ENCODE results near the gene RGS14.
A peak's percentile ranks its signal among the peaks of the same experiment; 100 is the strongest.
"Not testable (repeated sequence)": the region's sequence is repeated elsewhere in the genome, so short reads cannot be mapped to it uniquely, and the experiment has no call there.

The RGS14 gene

DNA sequence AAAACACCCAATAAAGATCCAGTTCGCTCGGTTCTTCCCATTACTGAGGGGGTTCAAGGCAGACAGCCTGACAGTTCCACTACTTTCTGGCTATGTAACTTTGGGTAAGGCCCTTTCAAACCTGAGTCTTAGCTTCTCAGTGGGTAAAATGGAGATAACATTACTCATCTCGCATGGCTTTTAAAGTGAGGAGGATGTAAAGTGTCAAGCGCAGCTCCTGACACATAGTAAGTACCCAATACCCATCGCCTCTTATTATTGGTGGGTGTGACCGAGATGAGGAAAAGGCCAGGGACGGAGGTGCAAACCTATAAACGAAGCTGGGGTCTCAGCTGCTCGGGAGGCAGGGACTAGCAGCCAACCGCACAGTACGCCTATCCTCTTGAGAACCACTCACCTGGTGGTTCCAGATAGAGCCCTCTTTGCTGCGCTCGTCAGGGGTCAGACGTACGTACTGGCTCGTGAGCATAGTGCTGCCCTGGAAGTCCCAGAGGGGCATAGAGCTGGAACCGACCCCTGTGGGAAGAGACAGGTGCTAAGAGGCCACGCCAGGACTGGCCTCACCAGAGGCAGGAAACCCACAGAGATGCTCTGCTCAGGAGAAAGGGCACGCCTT is 6.8 kb upstream of the RGS14 start:
- DNase-seq = no peak

DNA sequence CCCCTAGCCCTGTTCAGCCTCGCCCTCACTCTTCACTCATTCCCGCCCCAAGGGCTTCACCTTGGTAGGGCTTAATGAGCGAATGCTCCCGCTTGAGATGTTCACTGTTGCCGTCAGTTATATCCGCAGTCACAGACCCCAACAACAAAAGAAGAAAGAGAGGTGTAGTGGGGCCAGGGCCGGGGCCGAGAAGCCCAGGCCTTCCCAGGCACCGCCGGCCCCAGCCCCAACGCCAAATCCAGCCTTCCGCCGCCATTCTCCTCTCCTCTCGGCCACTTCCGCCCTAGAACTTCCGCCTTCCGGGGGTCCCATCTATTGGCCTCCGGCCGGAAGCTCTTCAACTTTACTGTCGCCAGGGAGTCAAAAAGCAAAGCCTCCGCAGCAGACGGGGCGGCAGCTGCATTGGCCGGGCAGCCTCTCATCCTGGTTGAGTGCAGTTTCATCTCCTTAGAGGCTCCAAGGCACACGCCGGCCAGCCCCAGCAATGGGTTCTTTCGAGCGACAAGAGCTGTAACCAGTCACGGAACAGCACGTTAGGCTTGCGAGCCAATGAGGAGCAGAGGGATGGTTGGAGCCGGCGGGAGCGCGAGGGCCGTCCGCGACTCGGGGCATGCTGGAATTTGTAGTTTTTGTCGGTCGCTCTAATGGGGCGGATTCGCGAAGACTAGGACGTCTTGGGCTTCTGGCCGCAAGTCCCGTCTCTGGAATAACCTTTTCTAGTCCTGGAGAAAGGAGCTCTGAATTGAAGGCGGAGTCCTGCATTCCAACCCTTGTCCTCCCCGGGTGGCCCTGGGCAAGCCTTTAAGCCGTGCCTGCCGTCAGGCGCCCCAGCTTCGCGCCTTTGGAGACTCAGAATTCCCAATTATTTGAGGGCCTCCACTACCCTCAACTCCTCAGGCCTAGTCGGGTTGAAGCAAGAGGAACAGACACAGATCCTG is 6.1 kb upstream of the RGS14 start, which contains the start of gene LMAN2:
LMAN2 (minus strand) TSS at position 277 of the 938 bp plus-strand sequence; CDS start at position 256, 21 bp downstream.
- peak; percentile 83 to 89 for DNase-seq

DNA sequence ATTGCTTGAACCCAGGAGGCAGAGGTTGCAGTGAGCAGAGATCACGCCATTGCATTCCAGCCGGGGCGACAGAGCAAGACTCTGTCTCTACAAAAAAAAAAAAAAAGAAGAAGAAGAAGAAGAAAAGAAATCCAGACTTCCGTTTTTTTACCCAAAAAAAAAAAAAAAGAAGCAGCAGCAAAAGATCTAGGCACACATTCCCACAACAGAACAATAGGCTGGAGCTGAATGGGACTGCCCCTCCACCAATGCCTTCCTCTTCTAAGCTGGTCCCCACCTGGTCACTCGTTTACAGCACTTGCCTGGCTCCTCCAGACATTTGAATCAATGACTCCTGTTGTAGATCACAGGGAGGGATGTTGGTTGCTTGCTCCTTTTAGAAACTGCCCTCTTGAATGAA is 4.6 kb upstream of the RGS14 start:
- DNase-seq = no peak

DNA sequence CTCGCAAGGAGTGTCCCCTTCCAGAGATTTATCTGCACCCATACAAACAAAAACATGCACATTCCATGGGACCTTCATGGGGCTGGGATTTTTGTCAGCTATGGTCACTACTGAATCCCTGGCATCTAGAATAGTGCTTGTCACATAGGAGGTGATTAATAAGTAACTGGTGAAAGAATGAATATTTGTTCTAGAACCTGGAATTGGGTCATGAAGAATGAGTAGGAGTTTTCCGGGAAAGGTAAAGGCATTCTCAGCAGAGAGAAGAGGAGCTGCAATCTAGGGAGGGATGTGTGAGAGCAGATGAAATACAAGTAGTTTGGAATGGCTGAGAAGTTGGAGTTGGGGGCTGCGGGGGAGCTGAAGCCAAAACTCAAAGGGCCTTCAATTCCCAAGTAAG is 3.5 kb upstream of the RGS14 start:
- DNase-seq = no peak

DNA sequence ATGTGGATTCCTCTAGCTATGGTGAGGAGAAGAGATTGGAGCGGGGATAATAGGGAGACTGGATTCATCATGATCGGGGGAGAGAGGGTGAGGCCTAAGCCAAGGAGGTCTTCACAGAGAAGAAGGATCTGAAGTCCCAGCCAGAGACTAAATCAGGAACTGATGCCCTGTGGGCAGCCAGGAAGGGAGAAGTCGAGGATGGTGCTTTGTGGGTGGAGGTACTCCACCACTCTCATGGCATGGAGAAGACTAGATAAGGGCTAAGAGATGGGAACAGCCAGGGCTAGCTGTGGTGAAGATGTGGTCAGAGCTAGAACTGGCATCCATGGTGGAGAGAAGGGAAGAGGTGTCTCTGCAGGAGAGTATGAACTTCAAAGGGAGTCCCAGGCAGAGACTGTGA is 3.0 kb upstream of the RGS14 start:
- DNase-seq = no peak

DNA sequence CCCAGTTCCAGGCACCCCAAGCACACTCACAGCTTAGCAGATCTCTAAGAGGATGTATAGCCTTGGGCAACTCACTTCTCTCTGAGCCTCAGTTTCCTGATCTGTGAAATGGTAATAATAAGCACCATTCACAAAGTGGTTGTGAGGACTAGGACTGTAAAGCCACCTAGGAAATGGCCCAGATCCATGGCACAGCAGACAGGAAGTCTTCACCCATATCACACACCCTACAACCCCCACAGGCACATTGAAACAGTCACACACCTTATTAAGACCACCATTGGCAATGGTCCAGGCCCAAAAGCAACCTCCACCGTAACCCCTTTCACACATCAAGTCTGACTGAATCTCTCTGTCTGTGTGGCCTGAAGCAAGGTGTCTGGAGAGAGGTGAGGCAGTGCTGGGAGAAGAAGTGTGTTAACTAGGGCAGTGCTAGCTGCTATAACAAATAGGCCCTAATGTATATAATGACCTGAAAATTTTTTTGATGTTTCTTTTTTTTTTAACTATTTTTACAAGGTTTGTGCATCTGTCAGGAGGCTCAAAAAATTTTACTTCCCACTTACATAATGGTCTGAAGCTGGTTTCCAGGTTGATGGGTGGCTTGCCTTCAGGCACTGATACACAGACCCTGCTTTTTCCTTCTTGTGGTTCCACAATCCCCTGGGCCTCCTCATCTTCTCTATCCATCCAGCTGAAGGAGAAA is 2.4 kb upstream of the RGS14 start:
- DNase-seq = no peak

DNA sequence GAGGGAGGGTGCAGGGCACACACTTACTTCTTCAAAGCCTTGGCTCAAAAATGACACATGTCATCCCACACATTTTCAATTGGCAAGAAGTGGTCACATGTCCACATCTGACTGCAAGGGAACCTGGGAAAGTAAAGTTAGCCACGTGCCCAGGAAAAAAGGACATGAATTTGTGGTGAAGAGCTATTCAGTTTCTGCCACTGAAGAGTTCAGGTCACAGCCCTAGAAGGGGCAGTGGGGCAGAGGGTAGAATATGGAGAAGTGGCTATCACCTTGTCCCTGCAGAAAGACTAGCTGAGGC is 1.9 kb upstream of the RGS14 start:
- no peak for DNase-seq

DNA sequence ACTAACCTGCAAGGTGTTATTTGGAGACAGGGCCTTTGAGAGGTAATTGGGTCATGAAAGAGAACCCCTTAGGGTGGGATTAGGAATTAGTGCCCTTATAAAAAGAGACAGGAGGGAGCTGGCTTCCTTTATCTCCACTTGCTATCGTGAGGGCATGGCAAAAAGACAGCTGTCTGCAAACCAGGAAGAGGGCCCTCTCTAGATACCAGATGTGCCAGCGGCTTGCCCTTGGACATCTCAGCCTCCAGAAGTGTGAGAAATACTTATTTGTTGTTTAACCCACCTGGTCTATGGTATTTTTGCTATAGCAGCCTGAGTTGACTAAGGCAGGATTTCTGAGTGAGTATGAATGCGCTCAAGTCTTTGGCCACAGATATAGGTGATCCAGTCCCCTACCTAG is 978 bp upstream of the RGS14 start:
- no peak for DNase-seq

DNA sequence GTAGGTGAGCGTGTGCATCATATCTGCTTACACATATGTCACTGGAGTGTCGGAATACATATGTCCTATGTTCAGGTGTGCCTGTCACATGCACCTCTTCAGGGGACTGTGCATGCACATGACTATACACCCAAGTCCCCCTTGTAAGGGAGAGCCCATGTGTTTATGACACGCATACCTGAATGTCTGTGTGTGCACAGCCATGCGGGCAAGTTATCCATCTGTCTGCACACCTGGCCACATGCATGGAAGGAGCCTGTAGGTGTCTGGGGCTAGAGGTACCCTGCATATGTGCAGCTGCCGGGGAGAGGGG is 622 bp upstream of the RGS14 start:
- DNase-seq = no peak

DNA sequence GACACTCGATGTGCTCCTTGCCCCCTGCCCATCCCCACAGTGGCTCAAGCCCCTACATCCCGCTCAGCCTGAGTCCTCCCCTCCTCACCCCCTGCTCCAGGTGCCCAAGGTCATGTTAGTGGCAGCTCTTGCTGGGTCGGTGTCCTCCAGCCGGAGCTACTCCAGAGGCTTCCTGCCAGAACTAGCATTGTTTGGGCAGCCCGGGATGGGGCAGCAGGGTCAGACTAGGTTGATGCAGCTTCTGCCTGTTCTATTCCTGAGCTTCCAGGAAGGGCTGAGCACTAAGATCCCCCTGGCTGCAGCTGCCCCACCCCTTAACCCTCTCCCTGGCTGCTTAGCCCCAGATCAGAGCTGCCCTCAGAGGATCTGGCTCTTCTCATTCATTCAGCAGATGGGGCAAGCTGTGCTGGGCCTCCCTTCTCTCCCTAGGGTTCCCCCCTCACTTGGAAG is 671 bp downstream of the RGS14 start:
- DNase-seq = no peak

DNA sequence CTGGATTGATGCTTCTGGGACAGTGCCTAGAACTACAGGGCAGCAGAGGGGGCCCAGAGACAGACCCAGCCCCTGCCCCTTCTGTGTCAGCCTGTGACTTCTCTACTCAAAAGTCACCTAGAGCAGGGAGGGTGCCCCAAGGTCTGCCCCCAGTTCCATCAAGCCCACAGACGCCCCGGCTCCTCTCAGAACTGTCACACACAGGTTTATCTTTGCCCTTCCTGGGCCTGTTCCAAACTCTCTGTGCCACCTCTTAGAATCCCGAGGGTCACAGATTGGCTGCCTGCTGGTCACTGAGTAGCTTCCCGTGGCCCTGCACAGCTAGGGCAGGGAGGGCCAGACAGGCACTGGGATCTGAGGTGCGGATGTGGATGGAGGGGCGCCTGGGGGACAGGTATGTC is 1.7 kb downstream of the RGS14 start:
- no peak for DNase-seq

DNA sequence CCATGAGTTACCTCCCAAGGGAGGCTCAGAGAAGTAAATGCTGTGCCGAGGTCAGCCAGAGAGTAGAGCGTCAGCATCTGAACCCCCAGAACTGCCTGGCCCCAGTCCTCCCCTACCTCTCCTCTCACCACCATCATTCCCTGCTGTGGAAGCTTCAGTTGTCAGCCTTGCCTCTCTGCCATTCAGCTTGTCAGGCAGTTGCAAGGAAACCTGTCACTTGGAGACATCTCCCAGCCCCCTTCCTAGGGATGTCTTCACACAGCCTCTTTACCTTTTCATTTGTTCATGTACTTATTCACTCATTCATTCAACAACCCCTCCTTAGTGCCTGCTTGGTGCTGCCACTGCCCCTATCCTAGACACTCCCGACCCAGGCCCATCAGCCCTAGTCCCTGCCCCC is 2.1 kb downstream of the RGS14 start:
- no peak for DNase-seq

DNA sequence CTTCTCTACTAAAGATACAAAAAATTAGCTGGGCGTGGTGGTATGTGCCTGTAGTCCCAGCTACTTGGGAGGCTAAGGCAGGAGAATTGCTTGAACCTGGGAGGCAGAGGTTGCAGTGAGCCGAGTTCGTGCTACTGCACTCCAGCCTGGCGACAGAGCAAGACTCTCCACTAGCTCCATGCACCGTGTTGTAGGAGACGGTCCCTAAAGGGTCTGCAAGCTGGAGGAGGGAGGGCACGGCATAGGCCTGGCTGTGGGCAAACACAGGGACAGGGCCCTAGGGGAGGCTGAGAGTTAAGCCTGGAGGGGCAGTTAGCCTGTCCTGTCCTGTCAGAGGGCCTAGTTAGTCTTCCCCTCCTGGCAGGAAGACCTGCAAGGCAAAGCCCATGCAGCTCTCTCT is 3.0 kb downstream of the RGS14 start:
- not testable (repeated sequence) for DNase-seq

DNA sequence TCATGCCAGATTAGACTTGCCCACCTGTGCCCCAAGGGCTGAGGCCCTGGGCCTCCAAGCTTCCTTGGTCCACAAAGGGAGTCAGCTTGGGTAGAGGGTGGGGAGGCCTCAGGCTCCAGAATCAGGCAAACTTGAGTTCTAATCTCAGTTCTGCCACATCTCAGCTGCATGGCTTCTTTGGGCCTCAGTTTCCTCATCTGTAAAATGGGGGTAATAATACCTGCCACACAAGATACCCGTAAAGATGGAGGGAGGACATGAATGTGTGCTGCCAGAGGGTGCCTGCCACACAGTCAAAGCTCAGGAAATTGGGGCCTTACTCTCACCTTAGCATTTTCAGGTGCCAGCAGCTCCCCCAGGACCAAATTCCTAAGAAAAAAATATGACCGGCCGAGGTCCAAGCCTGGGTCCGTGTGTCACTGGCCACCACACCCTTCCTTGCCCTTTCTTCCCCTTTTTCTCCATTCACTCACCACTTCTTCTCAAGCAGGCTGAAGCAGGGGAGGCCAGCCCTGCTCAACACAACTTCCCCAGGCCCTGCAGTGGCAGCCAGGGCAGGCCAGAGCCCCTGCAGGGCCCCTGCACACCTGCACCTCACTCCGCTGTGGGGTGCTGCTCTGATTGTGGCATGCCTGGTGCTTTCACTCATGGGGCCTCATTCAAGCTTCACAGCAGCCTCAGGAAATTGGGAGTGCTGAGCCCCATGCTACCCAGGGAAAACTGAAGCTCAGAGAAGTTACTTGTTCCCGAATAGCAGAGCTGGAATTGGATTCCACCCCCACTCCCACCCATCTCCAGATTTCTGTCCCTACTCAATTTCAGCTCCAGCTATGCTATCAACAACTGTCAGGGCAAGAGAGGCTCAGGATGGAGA is 3.9 kb downstream of the RGS14 start:
- no peak for DNase-seq

DNA sequence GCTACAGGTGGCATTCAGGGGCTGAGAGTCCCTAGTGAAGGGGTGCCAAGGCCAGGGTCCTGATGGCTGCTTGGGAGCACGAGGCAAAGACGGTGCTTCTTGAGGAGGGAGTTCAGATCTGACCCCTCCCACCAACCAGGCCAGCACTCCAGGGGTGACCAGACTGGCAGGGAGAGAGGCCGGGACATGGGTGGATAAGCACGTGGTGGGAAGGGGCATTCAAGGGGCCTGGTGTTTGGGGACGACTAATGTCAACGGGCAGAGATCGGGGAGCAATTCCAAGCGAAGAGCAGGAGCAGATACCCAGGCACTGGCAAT is 4.5 kb downstream of the RGS14 start:
- no peak for DNase-seq

DNA sequence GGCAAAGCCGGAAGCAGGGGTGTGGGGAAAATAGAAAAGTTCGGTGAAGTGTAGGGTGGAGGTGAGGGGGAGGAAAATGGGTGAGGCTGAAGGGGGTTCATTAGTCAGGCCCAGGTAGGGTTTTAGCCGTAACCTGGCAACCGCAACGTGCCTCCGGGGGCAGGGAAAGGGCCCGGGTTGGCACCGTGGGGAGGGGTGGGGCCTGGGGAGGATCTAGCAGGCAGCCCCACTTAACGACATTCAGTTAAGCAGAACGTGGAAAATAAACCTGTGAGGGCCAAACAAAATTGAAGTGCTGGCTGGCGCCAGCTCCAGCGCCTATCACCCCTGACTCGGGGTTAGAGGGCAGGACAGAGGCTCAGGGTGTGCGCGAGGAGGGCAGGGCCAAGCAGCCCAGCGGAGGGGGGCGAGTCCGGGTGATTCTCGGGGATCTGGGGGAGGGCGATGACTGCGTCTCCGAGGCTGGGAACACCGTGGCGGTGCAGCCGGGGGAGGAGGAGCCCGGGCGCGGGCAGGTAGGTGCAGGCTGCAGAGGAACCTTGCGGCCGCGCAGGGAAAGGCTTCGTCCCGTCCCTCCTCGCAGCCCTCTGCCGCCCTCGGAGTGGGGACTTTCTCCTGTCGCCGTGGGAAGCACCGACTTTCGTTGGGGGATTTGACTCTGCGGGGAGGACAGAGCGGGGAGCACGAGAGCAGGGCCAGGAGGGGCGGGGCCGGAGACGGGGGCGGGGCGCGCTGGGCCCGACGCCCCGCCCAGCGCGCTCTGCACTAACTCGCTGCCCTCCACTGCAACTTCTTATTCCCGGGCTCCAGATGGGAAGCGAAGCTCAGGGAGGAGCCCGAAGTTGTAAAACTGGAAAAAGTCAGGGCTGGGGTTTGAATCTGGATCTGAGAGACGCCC is 5.1 kb downstream of the RGS14 start:
- DNase-seq = peak; percentile 72 to 81

DNA sequence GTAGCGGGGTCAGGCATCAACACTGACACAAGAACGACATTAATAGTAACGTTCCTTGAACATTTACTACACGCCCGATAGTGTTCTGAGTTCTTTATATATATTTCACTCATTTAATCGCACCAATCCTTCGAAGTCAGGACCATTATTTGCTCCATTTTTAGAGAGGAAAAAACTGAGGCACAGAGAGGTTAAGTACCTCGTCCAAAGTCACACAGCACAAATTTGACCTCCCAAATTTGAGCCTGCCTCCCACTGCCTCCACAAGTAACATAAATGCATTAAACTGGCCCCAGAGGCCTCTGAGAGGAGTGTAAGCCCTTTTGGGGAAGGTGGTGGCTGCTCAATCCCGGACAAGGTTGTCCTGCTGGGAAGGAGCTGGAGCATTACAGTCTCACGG is 5.8 kb downstream of the RGS14 start:
- no peak for DNase-seq

DNA sequence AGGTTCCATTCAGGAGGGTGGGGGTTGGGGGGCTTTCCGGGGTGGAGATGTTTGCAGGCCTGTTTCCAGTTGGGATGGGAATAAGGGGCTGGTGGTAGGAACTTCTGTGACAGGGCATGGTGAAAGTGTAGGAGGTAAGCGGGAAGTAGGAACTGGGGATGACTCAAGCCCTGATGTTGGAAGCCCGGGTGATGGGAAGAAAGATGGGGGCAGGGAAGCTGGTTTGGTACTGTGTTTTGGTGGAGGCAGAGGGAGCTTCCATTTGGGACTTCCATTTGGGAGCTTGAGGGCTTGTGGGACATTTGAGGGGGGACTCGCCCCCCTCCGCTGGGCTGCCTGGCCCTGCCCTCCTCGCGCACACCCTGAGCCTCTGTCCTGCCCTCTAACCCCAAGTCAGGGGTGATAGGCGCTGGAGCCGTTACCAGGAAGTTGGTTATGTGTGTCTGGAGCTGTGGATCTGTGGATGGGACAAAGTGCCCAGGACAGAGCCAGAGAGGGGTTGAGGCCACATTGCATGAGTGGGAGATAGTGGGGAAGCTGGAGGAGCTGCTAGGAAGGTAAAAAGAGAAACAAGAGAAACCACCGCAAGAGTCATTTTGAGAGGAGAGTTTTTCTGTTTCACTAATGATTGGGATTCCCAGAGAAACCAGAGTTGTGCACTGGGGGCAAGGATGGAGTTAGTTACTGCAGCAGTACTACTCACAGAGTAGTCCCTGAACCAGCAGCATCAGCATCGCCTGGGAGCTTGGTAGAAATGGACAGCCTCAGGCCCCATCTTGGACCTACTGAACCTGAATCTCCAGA is 6.6 kb downstream of the RGS14 start:
- no peak for DNase-seq

DNA sequence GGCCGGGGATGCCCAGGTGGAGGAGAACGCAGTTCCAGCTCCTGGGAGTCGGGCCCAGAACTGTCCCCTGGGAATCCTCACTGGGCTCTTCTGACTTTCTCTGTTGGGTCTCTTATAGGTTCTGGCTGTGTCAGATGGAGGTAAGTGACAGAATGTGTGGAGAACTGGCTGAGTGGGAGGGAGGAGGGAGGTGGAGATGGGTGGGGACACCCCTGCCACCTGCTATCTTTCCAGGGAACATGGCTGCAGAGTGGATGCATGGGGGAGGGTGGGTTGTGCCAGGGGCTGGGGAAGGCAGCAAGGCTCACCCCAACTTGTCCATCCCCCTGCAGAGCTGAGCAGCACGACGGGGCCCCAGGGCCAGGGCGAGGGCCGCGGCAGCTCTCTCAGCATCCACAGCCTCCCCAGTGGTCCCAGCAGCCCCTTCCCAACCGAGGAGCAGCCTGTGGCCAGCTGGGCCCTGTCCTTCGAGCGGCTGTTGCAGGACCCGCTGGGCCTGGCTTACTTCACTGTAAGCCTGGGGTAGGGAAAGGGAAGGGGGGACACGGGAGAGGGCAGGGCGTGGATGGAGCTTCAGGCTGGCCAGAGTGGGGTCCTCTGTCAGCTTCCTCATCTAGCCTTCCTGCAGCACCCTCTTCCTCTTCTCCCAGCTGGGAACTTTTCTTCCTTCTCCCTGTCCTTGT is 8.3 kb downstream of the RGS14 start:
- no peak for DNase-seq

DNA sequence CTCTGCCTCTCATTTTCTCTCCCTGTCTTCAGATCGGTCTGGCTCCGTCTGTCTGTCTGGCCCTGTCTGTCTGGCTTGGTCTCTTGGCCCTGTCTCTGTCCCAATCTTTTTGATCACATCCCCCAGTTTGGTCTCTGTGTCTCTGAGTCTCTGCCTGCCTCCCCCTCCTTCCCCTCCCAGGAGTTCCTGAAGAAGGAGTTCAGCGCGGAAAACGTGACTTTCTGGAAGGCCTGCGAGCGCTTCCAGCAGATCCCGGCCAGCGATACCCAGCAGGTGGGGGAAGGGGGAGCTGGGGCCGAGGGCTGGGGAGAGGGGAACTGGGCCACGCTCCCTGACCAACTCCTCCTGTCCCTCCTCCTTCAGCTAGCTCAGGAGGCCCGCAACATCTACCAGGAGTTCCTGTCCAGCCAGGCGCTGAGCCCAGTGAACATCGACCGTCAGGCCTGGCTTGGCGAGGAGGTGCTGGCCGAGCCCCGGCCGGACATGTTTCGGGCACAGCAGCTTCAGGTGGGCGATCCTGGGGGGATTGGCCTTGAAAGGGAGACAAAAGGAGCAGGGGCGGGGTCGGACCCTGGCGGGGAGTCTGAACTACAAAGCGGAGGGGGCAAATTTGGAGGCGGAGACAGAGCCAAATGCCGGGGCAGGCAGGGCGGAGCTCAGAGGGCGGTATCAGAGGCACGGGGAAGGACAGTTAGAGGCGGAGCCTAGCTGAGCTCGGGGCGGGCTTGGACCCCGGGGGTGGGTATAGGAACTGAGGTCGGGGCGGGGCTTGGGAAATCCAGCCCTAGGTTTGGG is 9.0 kb downstream of the RGS14 start:
- DNase-seq = no peak

Measured in stimulated activated CD4-positive, alpha-beta T cell treated with anti-CD3 and anti-CD28 coated beads, Interleukin-4, amount 100 ng/mL, for 4 hours (primary cell).